RWPE2 (cell line): ENCODE data around the gene ATG7.
A peak's percentile ranks its signal among the peaks of the same experiment; 100 is the strongest.

Experiments
- ATAC-seq: fragments of 200-7000 bp; cut with Tn5 transposase; 3 replicates; pipeline ENCODE4 v1.9.1; 2021; ENCODE audit warnings: low read depth
- DNase-seq: peaks from one replicate; pipeline ENCODE4 v3.0.0-alpha.2; 2020; ENCODE audit warnings: low spot score
- H3K27ac ChIP-seq: fragments of 450-650 bp; 2 replicates; pipeline ENCODE4 v1.5.1; 2017; ENCODE audit warnings: mild to moderate bottlenecking; ENCODE audit not compliant: poor library complexity, severe bottlenecking
- H3K27me3 ChIP-seq: fragments of 250-450 bp; sonication (Bioruptor Pico); 2 replicates; pipeline ENCODE4 v1.5.1; 2021; ENCODE audit warnings: mild to moderate bottlenecking, moderate library complexity; ENCODE audit not compliant: insufficient read depth, poor library complexity, severe bottlenecking
- H3K36me3 ChIP-seq: fragments of 250-450 bp; sonication (Bioruptor Pico); 2 replicates; pipeline ENCODE4 v1.5.1; 2020; ENCODE audit warnings: low read depth, mild to moderate bottlenecking, moderate library complexity
- H3K4me1 ChIP-seq: fragments of 250-450 bp; sonication (Bioruptor Pico); 2 replicates; pipeline ENCODE4 v1.5.1; 2021; ENCODE audit warnings: mild to moderate bottlenecking, moderate library complexity; ENCODE audit not compliant: insufficient read depth, poor library complexity, severe bottlenecking
- H3K4me3 ChIP-seq: fragments of 250-450 bp; sonication (Bioruptor Pico); 2 replicates; pipeline ENCODE4 v1.5.1; 2021; ENCODE audit warnings: mild to moderate bottlenecking, moderate library complexity; ENCODE audit not compliant: severe bottlenecking
- H3K9me3 ChIP-seq: fragments of 250-450 bp; sonication (Bioruptor Pico); 2 replicates; pipeline ENCODE4 v1.5.1; 2021; ENCODE audit warnings: mild to moderate bottlenecking, moderate library complexity; ENCODE audit not compliant: severe bottlenecking
- TF ChIP-seq, protein P1 (sequence below): fragments of 450-650 bp; IDR thresholded peaks from one replicate; pipeline ENCODE4 v1.5.1; 2017; ENCODE audit warnings: mild to moderate bottlenecking, moderate library complexity; ENCODE audit not compliant: poor library complexity, severe bottlenecking

Gene ATG7

DNA sequence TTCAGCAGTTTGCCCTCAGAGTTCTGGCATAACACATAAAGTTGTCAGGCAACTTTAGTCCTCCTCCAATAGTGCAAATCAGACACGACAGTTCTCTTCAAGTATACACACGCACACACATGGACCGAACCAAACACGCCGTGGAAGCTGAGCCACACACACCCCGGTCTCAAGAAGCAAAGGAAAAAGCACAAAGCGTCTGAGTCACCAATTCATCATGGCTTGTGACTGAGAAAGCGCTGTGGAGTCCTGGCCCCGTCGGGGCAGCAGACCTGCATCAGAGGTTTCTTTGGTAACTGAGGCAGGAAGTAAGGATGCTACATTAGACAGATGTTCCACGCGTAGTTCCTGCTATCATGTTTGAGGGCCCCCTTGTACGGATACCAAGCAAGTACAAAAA, 285.8 kb downstream of the ATG7 start:
- Histone ChIP-seq H3K36me3 (peaks cover 27% of the 10 kb centered on the region), H3K4me1 (peaks cover 11% of the 10 kb centered on the region), H3K27ac (peak overlapping the region; percentile 48), H3K4me3 (no peak overlapping the region), H3K27me3 (no peaks in the 10 kb centered on the region), H3K9me3 (no peaks in the 10 kb centered on the region)
- TF ChIP-seq, protein P1, sequence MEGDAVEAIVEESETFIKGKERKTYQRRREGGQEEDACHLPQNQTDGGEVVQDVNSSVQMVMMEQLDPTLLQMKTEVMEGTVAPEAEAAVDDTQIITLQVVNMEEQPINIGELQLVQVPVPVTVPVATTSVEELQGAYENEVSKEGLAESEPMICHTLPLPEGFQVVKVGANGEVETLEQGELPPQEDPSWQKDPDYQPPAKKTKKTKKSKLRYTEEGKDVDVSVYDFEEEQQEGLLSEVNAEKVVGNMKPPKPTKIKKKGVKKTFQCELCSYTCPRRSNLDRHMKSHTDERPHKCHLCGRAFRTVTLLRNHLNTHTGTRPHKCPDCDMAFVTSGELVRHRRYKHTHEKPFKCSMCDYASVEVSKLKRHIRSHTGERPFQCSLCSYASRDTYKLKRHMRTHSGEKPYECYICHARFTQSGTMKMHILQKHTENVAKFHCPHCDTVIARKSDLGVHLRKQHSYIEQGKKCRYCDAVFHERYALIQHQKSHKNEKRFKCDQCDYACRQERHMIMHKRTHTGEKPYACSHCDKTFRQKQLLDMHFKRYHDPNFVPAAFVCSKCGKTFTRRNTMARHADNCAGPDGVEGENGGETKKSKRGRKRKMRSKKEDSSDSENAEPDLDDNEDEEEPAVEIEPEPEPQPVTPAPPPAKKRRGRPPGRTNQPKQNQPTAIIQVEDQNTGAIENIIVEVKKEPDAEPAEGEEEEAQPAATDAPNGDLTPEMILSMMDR, result no peak
- ATAC-seq (peak; percentile 69), DNase-seq (peak; percentile 58)

DNA sequence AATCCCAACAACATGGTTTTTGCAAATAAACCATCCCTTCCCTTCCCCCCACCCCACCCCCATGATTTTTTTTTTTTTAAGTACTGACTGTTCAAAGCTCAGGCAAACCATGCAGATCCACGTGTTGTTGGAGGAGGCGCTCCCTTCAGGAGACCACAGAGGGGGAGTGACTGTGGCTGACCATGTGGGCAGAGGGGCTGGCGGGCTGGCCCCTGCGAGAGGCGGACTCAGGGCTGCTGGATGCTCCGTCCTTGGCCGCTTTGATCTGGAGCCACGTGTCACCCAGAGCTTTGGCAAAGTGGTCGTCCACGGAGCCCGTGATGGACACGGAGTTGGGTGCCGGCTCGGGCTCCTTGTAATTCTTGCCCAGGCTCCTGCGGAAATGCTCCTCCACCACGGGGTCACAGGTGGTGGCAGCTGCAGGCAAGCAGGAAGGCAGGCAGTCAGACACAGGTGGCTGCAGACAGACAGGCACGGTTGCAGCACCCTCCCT, 286.3 kb downstream of the ATG7 start:
- DNase-seq, result peak; percentile 46

DNA sequence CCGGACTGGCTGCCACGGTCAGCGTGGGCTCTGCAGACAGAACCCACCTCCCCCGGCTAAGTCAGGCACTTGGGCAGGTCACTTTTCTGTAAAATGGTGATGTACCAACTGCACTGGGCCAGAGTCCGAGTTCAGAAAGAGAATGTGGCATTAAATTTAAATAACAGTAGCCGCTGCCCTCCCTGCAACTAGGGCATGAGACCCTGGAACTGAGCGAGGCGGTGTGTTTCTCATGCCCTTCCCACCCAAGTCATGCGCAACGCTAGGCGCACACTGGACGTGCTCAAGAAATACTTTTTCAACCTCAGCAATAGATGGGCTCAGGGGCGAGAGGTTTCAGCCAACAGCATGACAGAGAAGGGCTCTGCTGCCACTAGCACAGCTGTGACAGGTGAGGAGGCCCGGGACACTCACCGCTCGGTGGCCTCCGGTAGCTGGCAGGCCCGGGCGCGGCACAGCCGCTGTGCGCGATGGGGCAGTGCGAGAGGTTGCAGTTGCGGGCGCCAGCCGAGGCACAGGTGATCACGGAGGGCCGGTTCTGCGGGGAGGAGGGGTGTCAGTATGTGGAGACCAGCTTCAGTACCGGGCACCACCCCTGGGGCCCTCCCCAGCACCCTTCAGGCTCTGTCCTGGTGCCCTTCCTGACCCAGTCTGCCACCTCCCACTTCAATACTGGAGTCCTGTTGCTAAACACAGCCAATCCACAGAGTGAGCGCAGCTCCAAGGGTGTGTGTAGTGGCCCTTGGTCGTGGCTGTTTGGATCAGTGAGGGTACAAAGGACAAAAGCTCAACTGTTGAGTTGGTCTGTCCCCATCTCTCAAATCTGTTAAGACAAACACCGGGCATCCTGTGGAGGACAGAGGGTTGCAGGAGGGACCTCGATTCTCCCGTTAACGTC, 287.0 kb downstream of the ATG7 start:
- DNase-seq, result peak; percentile 53
- Histone ChIP-seq H3K4me3 (no peak overlapping the region), H3K36me3 (peaks cover 36% of the 10 kb centered on the region), H3K9me3 (no peaks in the 10 kb centered on the region), H3K27ac (peak overlapping the region; percentile 48), H3K27me3 (no peaks in the 10 kb centered on the region), H3K4me1 (peaks cover 11% of the 10 kb centered on the region)
- TF ChIP-seq, protein P1, result no peak
- no peak for ATAC-seq

More for the DNA sequence above, 286.3 kb downstream of the ATG7 start:
- TF ChIP-seq, protein P1, result no peak
- peaks cover 11% of the 10 kb centered on the region for H3K4me1 ChIP-seq
- ATAC-seq, result no peak
- peak overlapping the region; percentile 48 for H3K27ac ChIP-seq
- no peaks in the 10 kb centered on the region for H3K9me3 ChIP-seq
- H3K36me3 ChIP-seq, result peaks cover 32% of the 10 kb centered on the region
- H3K4me3 ChIP-seq, result no peak overlapping the region
- H3K27me3 ChIP-seq, result no peaks in the 10 kb centered on the region

DNA sequence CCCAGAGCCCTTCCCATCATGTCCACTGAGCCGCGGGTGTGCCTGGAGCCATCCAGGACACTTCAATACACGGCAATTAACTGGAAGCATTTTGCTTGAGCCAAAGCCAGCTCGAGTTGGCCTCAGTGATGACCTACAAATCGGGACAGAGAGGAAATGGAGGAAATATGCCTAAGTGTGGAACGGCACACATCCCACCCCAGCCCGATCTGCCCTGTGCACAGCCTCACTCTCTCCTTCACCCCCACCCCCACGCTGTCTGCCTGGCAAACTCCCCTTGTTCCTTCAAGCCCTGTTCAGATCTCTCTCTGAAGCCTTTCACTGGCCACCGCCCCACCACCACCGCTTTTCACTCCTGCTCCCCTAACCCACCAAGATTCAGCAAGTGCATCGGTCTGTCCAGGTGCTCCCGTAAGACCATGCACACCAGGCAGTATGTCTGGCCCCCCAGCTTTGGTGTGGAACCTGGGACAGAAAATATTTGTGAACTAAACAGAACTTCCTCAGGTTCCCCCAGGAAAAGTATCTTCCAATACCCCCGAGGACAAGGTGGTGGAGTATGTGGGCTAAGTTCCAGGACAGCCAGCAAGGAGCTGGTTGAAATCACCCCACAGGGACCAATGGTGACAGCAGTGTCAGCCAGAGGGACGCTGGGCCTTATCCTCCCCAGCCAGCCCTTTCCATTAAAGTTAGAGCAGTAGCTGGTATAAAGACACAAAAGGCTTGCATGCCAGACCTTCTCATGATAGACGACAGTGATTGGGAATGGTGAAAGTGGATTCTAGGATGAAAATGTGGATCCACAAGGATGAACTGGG, 287.8 kb downstream of the ATG7 start:
- Histone ChIP-seq H3K27me3 (no peaks in the 10 kb centered on the region), H3K36me3 (peaks cover 38% of the 10 kb centered on the region), H3K27ac (no peak overlapping the region), H3K4me3 (no peak overlapping the region), H3K4me1 (peaks cover 18% of the 10 kb centered on the region), H3K9me3 (no peaks in the 10 kb centered on the region)
- ATAC-seq (no peak), DNase-seq (peak; percentile 34)
- TF ChIP-seq, protein P1, result no peak
